ENCODE results near the gene CTDSP2. TPM values are rescaled to one million over a fixed set of nuclear protein-coding genes. Genes with fewer than 3 reads are reported as not detected.
"Not testable (repeated sequence)": the region's sequence is repeated elsewhere in the genome, so short reads cannot be mapped to it uniquely, and the experiment has no call there.

The CTDSP2 gene
- total and polyA plus RNA-seq, 2 donors (not counting 3 experiments of a cell fraction or from before 2014, with no cell fraction given) = 142 to 146 TPM

- TF ChIP-seq CTCF (IDR thresholded peaks at IDR 0.05; ENCODE audit: extremely low read depth in 1 of 2, insufficient read depth in 1 of 2, low read depth in 1 of 2, low read length in 2 of 2) (no peak), MYC (IDR thresholded peaks at IDR 0.05; ENCODE audit: low read depth, low read length) (no peak), FOS (IDR thresholded peaks at IDR 0.05; ENCODE audit: borderline replicate concordance, insufficient read depth, low read length) (no peak), GATA2 (IDR thresholded peaks at IDR 0.05; ENCODE audit: insufficient read depth, insufficient read length, low read depth, low read length) (no peak), POLR2AphosphoS5 (IDR thresholded peaks at IDR 0.05; ENCODE audit: insufficient read depth, low read depth, low read length) (no peak), JUN (IDR thresholded peaks at IDR 0.05; ENCODE audit: borderline replicate concordance, insufficient read depth, insufficient read length, low read depth) (no peak), EZH2 (IDR thresholded peaks at IDR 0.05; ENCODE audit: borderline replicate concordance, low read depth, low read length, severe bottlenecking) (no peak), POLR2A (IDR thresholded peaks at IDR 0.05; ENCODE audit: low read depth, low read length) (no peak)
- TF ChIP-seq, protein P1, sequence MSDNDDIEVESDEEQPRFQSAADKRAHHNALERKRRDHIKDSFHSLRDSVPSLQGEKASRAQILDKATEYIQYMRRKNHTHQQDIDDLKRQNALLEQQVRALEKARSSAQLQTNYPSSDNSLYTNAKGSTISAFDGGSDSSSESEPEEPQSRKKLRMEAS (IDR thresholded peaks at IDR 0.05; ENCODE audit: insufficient read depth, insufficient read length) = no peak
- no peaks in the 10 kb centered on the region for H3K9me1 ChIP-seq (replicated peaks; ENCODE audit: control insufficient read depth, extremely low read depth, insufficient read depth, low read length)
- FAIRE-seq (no peak), DNase-seq (ENCODE audit: low read depth, low spot score) (no peak)
- no peak overlapping the region for H3K4me2 ChIP-seq (ENCODE audit: insufficient read depth, low read length)
- no peaks in the 10 kb centered on the region for H3K36me3 ChIP-seq (ENCODE audit: control insufficient read depth in 2 of 2, extremely low read depth in 1 of 2, insufficient read depth in 2 of 2, low read length in 2 of 2)
- intact Hi-C loops (cut with micrococcal nuclease) (no loop called here), dilution Hi-C loops (cut with MboI; ENCODE audit: extremely low pct_ligation_motif_present, low sequenced_read_pairs) (no loop called here)
- peaks cover 5 to 12% of the 10 kb centered on the region in 2 experiments for H3K27me3 ChIP-seq (ENCODE audit: control insufficient read depth in 2 of 2, insufficient read depth in 2 of 2, low read length in 2 of 2)
- H3K4me3 ChIP-seq (replicated peaks in 1 of 3; ENCODE audit: insufficient read depth in 1 of 3, low read depth in 1 of 3, low read length in 3 of 3) = no peak overlapping the region
- no TSS peak for BruUV-seq (replicated peaks)
- H2AFZ ChIP-seq (ENCODE audit: low read depth, low read length) = no peak overlapping the region
- H3K9ac ChIP-seq (replicated peaks; ENCODE audit: extremely low read depth, insufficient read depth, low read length) = no peak overlapping the region
- H4K20me1 ChIP-seq (replicated peaks; ENCODE audit: control insufficient read depth, extremely low read depth, insufficient read depth, low read length) = no peaks in the 10 kb centered on the region
- H3K79me2 ChIP-seq (ENCODE audit: control insufficient read depth, insufficient read depth, low read length) = no peaks in the 10 kb centered on the region
- H3K4me1 ChIP-seq (ENCODE audit: control insufficient read depth, extremely low read depth, insufficient read depth, low read length) = no peaks in the 10 kb centered on the region
- ChIA-PET POLR2A (no interaction called here), CTCF (no interaction called here)
- no peak overlapping the region for H3K27ac ChIP-seq (ENCODE audit: insufficient read depth, low read depth, low read length)
- no peaks in the 10 kb centered on the region for H3K9me3 ChIP-seq (replicated peaks; ENCODE audit: control insufficient read depth, insufficient read depth, low read length)
Observed at GRCh38 chr12:57859121-57859520, 12.6 kb upstream of the CTDSP2 start.

GRCh38 chr12:57858123-57858522 is 11.6 kb upstream of the CTDSP2 start:
- H3K36me3 ChIP-seq (ENCODE audit: control insufficient read depth in 2 of 2, extremely low read depth in 1 of 2, insufficient read depth in 2 of 2, low read length in 2 of 2); H4K20me1 ChIP-seq (replicated peaks; ENCODE audit: control insufficient read depth, extremely low read depth, insufficient read depth, low read length); H3K27ac ChIP-seq (ENCODE audit: insufficient read depth, low read depth, low read length); H3K9me1 ChIP-seq (replicated peaks; ENCODE audit: control insufficient read depth, extremely low read depth, insufficient read depth, low read length); CTCF ChIA-PET; H3K4me3 ChIP-seq (replicated peaks in 1 of 3; ENCODE audit: insufficient read depth in 1 of 3, low read depth in 1 of 3, low read length in 3 of 3); H3K9me3 ChIP-seq (replicated peaks; ENCODE audit: control insufficient read depth, insufficient read depth, low read length); dilution Hi-C loops (cut with MboI; ENCODE audit: extremely low pct_ligation_motif_present, low sequenced_read_pairs); DNase-seq (ENCODE audit: low read depth, low spot score); H3K9ac ChIP-seq (replicated peaks; ENCODE audit: extremely low read depth, insufficient read depth, low read length); H3K4me1 ChIP-seq (ENCODE audit: control insufficient read depth, extremely low read depth, insufficient read depth, low read length); H3K4me2 ChIP-seq (ENCODE audit: insufficient read depth, low read length); H3K79me2 ChIP-seq (ENCODE audit: control insufficient read depth, insufficient read depth, low read length); intact Hi-C loops (cut with micrococcal nuclease); POLR2A ChIA-PET; BruUV-seq (replicated peaks); FAIRE-seq; H2AFZ ChIP-seq (ENCODE audit: low read depth, low read length): not testable (repeated sequence)
- H3K27me3 ChIP-seq (ENCODE audit: control insufficient read depth in 2 of 2, insufficient read depth in 2 of 2, low read length in 2 of 2) = peaks cover 5 to 17% of the 10 kb centered on the region in 2 experiments
